Sigmoid colon (tissue), 4 donors: ENCODE data around the gene ADAM10.

ENCODE experiments used
- EP300 ChIP-seq, 4 donors: sonication (generic); formaldehyde crosslinking; IDR thresholded peaks; one replicate each; pipeline ENCODE4 v1.6.1; 2017; ENCODE audit warnings: antibody characterized with exemption in 4 of 4
- POLR2AphosphoS5 ChIP-seq, 4 donors: sonication (generic); formaldehyde crosslinking; IDR thresholded peaks; one replicate each; pipeline ENCODE4 v1.6.1; 2017; ENCODE audit warnings: antibody characterized with exemption in 4 of 4
- TF ChIP-seq, protein P1 (sequence below), 4 experiments: fragments of 450-650 bp in 3 of 4; fragments of 200-600 bp in 1 of 4; IDR thresholded peaks; one replicate each; pipeline ENCODE4 v1.5.1; 2016 to 2019; ENCODE audit warnings: antibody characterized with exemption in 4 of 4, mild to moderate bottlenecking in 3 of 4, moderate library complexity in 2 of 4

DNA sequence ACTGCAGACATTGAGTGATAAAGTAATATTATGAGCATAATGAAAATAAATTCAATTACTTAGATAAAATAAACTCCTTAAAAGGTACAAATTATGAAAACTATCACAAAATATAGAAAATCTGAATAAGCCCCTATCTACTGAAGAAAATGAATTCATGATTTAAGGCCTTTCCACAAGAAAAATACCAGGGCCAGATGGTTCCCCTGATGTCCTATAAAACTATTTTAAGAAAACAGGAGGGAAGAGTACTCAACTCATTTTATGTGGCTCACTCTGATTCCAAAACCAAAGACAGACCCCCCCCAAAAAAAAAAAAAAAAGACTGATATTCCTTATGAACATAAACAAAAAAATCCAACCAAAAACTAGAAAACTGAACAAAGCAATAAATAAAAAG lies 59.9 kb downstream of the ADAM10 start:
- TF ChIP-seq POLR2AphosphoS5 (IDR thresholded peaks at IDR 0.05) (no peak), EP300 (IDR thresholded peaks at IDR 0.05) (no peak)
- TF ChIP-seq, protein P1, sequence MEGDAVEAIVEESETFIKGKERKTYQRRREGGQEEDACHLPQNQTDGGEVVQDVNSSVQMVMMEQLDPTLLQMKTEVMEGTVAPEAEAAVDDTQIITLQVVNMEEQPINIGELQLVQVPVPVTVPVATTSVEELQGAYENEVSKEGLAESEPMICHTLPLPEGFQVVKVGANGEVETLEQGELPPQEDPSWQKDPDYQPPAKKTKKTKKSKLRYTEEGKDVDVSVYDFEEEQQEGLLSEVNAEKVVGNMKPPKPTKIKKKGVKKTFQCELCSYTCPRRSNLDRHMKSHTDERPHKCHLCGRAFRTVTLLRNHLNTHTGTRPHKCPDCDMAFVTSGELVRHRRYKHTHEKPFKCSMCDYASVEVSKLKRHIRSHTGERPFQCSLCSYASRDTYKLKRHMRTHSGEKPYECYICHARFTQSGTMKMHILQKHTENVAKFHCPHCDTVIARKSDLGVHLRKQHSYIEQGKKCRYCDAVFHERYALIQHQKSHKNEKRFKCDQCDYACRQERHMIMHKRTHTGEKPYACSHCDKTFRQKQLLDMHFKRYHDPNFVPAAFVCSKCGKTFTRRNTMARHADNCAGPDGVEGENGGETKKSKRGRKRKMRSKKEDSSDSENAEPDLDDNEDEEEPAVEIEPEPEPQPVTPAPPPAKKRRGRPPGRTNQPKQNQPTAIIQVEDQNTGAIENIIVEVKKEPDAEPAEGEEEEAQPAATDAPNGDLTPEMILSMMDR (IDR thresholded peaks at IDR 0.05) = no peak
